Mesenchymal stem cell (in vitro differentiated cells and primary cell): ENCODE results near the gene SYNE1.
"Not testable (repeated sequence)": the region's sequence is repeated elsewhere in the genome, so short reads cannot be mapped to it uniquely, and the experiment has no call there.

Experiments
- DNase-seq: peaks from one replicate; pipeline ENCODE4 v3.0.0-alpha.2; 2013
- H2AFZ ChIP-seq: one replicate; pipeline ENCODE4 v1.6.1; 2013; ENCODE audit warnings: low read depth, mild to moderate bottlenecking, control low read depth, inconsistent platforms, low read length, moderate library complexity
- H2AK5ac ChIP-seq: 2 replicates; pipeline ENCODE4 v1.6.1; 2013; ENCODE audit warnings: low read length, moderate library complexity, mild to moderate bottlenecking, inconsistent platforms; ENCODE audit not compliant: severe bottlenecking
- H2BK120ac ChIP-seq: one replicate; pipeline ENCODE4 v1.6.1; 2013; ENCODE audit warnings: low read depth, mild to moderate bottlenecking, inconsistent platforms, low read length, moderate library complexity
- H2BK12ac ChIP-seq, 2 experiments: one replicate each; pipeline ENCODE4 v1.6.1; 2013; ENCODE audit warnings: inconsistent platforms in 2 of 2, low read length in 2 of 2, mild to moderate bottlenecking in 2 of 2, moderate library complexity in 2 of 2, control low read depth in 1 of 2
- H2BK15ac ChIP-seq: one replicate; pipeline ENCODE4 v1.6.1; 2013; ENCODE audit warnings: mild to moderate bottlenecking, low read depth, inconsistent platforms; ENCODE audit not compliant: poor library complexity, severe bottlenecking
- H2BK5ac ChIP-seq: 2 replicates; pipeline ENCODE4 v1.6.1; 2013; ENCODE audit warnings: low read depth, mild to moderate bottlenecking, low read length, control low read depth, inconsistent platforms; ENCODE audit not compliant: poor library complexity, severe bottlenecking
- H3K14ac ChIP-seq, 2 experiments: one replicate each; pipeline ENCODE4 v1.6.1; 2013; ENCODE audit warnings: inconsistent platforms in 2 of 2, low read length in 2 of 2, control low read depth in 1 of 2, mild to moderate bottlenecking in 1 of 2, moderate library complexity in 1 of 2
- H3K18ac ChIP-seq, 2 experiments: one replicate each; pipeline ENCODE4 v1.6.1; 2013; ENCODE audit warnings: inconsistent platforms in 2 of 2, low read length in 2 of 2, control low read depth in 1 of 2, low read depth in 1 of 2, mild to moderate bottlenecking in 1 of 2
- H3K23ac ChIP-seq, 2 experiments: one replicate each; pipeline ENCODE4 v1.6.1; 2013; ENCODE audit warnings: inconsistent platforms in 2 of 2, low read length in 2 of 2, mild to moderate bottlenecking in 2 of 2, moderate library complexity in 2 of 2, control low read depth in 1 of 2
- H3K27ac ChIP-seq: 2 replicates; pipeline ENCODE4 v1.5.1; 2013; ENCODE audit warnings: mild to moderate bottlenecking, moderate library complexity, low read length, control low read depth, inconsistent platforms; ENCODE audit not compliant: poor library complexity, severe bottlenecking
- H3K27me3 ChIP-seq, 2 experiments: 2 replicates each; pipeline versions ENCODE4 v1.6.1 to v1.7.0; 2013; ENCODE audit warnings: low read length in 2 of 2, mild to moderate bottlenecking in 2 of 2, moderate library complexity in 2 of 2, control low read depth in 1 of 2, inconsistent platforms in 1 of 2; ENCODE audit not compliant: control insufficient read depth in 1 of 2, insufficient read depth in 1 of 2
- H3K36me3 ChIP-seq, 2 experiments: 2 replicates each; pipeline versions ENCODE4 v1.6.1 to v1.7.0; 2013; ENCODE audit warnings: low read length in 2 of 2, control low read depth in 1 of 2, inconsistent platforms in 1 of 2, low read depth in 1 of 2, mild to moderate bottlenecking in 1 of 2; ENCODE audit not compliant: insufficient read depth in 2 of 2, control insufficient read depth in 1 of 2
- H3K4ac ChIP-seq, 2 experiments: one replicate each; pipeline ENCODE4 v1.6.1; 2013; ENCODE audit warnings: inconsistent platforms in 2 of 2, low read length in 2 of 2, mild to moderate bottlenecking in 2 of 2, moderate library complexity in 2 of 2, control low read depth in 1 of 2, low read depth in 1 of 2
- H3K4me1 ChIP-seq: 2 replicates; pipeline ENCODE4 v1.6.1; 2013; ENCODE audit warnings: low read depth, low read length, control low read depth; ENCODE audit not compliant: control insufficient read depth, insufficient read depth
- H3K4me2 ChIP-seq: 2 replicates; pipeline ENCODE4 v1.6.1; 2013; ENCODE audit warnings: low read length, mild to moderate bottlenecking, inconsistent platforms; ENCODE audit not compliant: poor library complexity, severe bottlenecking
- H3K4me3 ChIP-seq, 2 experiments: 2 replicates each; pipeline versions ENCODE4 v1.5.1 to v1.7.0; 2013; ENCODE audit warnings: low read length in 2 of 2, mild to moderate bottlenecking in 2 of 2, control low read depth in 1 of 2, low read depth in 1 of 2; ENCODE audit not compliant: insufficient read depth in 1 of 2
- H3K79me1 ChIP-seq: replicated peaks from 2 replicates; pipeline ENCODE4 v1.6.1; 2013; ENCODE audit warnings: mild to moderate bottlenecking, control low read depth, low read length, inconsistent platforms; ENCODE audit not compliant: poor library complexity, severe bottlenecking
- H3K9ac ChIP-seq: 2 replicates; pipeline ENCODE4 v1.7.0; 2013; ENCODE audit warnings: mild to moderate bottlenecking, low read length, moderate library complexity
- H3K9me3 ChIP-seq: 2 replicates; pipeline ENCODE4 v1.7.0; 2013; ENCODE audit warnings: mild to moderate bottlenecking, low read length; ENCODE audit not compliant: control insufficient read depth
- H4K8ac ChIP-seq: one replicate; pipeline ENCODE4 v1.6.1; 2013; ENCODE audit warnings: inconsistent platforms, mild to moderate bottlenecking, low read length, moderate library complexity
- H4K91ac ChIP-seq: one replicate; pipeline ENCODE4 v1.6.1; 2013; ENCODE audit warnings: mild to moderate bottlenecking, low read length, inconsistent platforms
- WGBS: methylation state at CpG from one replicate; pipeline ENCODE4 v1.1.7; 2013; ENCODE audit warnings: mixed read lengths; 5-methylcytosine and 5-hydroxymethylcytosine counted together

SYNE1 gene

DNA sequence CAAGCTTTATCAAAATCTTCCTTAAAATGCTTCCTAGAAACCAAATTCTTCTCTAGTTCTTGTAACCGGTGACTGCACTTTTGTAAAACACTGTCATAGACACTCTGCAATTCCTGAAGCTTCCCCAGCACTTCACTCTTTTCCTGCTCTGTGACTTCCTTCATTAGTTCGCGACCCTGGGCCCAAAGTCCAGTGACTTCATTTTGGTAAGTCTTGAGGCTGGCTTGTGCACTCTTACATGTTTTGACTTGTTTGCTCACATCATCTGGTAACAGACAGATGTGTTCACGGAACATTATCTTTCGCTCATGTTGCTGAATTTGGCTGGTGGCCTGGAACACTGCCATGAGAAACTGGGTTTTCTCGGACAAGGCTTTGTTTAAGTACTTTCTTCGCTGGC lies 306.2 kb downstream of the SYNE1 start:
- Histone ChIP-seq H3K9me3 (no peaks in the 10 kb centered on the region), H3K4me1 (no peaks in the 10 kb centered on the region), H3K79me1 (peaks cover 16% of the 10 kb centered on the region), H2BK5ac (no peak overlapping the region), H2BK12ac (no peak overlapping the region), H3K4ac (no peak overlapping the region), H3K36me3 (peaks cover 28 to 78% of the 10 kb centered on the region in 2 experiments), H2BK15ac (no peak overlapping the region), H3K27me3 (no peaks in the 10 kb centered on the region), H3K27ac (no peak overlapping the region), H4K91ac (no peak overlapping the region), H3K18ac (no peak overlapping the region), H2BK120ac (no peak overlapping the region), H2AFZ (no peak overlapping the region), H3K14ac (no peak overlapping the region), H4K8ac (no peak overlapping the region), H3K4me2 (no peak overlapping the region), H3K9ac (no peak overlapping the region), H3K23ac (no peak overlapping the region), H3K4me3 (no peak overlapping the region), H2AK5ac (no peak overlapping the region)
- WGBS = 97% methylated on average over 7 of the region's 7 CpGs
- no peak for DNase-seq

DNA sequence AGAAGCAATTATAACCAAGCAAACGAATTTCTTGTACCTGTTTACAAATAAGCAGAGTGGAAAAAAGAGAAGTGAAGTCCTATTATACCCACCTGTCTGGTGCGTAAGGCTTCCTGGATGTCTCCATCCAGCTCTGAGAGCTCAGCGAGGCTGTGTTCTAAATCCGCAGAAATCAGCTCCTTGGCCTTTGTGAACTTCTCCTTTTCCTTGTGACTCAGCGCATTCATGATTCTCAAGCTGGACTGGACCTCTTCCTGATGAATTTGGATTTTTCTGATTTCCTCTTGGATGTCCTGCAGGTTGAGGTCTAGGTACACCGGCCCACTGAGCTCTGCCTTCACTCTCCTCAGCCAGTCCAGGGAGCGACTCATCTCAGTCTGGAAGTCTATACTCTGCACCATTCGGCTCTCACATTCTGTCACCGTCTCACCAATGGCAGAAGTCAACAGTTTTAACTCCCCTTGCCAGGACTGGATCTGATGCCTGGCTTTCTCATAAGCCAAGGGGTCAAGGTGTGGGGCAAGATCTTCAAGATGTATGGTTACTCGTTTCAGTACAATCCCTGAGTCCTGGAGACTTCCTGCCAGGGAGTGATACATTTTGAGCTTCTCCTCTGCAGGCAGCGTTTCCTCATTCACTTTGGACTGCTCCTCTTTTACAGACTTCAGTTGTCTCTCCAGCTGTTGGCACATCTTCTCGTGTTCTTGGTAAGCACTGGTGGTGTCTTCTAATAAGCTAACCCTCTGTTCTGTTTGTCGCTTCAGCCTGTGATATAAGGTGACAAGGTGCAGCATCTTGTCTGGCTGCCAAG lies 307.3 kb downstream of the SYNE1 start:
- Histone ChIP-seq H2AK5ac (no peak overlapping the region), H3K9me3 (no peaks in the 10 kb centered on the region), H3K4me3 (no peak overlapping the region), H3K27ac (no peak overlapping the region), H2BK120ac (no peak overlapping the region), H3K23ac (no peak overlapping the region), H2BK12ac (no peak overlapping the region), H3K18ac (no peak overlapping the region), H4K8ac (no peak overlapping the region), H3K36me3 (peaks cover 30 to 80% of the 10 kb centered on the region in 2 experiments), H3K27me3 (no peaks in the 10 kb centered on the region), H2AFZ (no peak overlapping the region), H3K4me1 (no peaks in the 10 kb centered on the region), H2BK5ac (no peak overlapping the region), H3K14ac (peak overlapping the region in 1 of 2 experiments; percentile 45), H4K91ac (no peak overlapping the region), H3K79me1 (peaks cover 16% of the 10 kb centered on the region), H3K4ac (no peak overlapping the region), H3K4me2 (no peak overlapping the region), H2BK15ac (no peak overlapping the region), H3K9ac (no peak overlapping the region)
- WGBS = 96% methylated on average over 13 of the region's 13 CpGs
- DNase-seq = no peak

DNA sequence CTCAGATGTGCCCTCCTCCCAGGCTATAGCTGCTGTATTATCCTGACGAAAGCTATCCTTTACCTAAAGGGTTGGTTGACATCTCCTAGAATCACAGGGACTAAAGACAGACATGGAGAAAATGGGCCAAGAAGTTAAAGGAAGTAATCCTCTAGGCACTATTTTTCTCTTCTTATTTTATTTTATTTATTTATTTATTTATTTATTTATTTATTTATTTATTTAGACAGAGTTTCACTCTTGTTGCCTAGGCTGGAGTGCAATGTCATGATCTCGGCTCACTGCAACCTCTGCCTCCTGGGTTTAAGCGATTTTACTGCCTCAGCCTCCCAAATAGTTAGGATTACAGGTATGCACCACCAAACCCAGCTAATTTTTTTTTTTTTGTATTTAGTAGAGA lies 309.0 kb downstream of the SYNE1 start:
- WGBS = 100% methylated on average over 2 of the region's 3 CpGs
- H3K4me2 ChIP-seq = not testable (repeated sequence)

DNA sequence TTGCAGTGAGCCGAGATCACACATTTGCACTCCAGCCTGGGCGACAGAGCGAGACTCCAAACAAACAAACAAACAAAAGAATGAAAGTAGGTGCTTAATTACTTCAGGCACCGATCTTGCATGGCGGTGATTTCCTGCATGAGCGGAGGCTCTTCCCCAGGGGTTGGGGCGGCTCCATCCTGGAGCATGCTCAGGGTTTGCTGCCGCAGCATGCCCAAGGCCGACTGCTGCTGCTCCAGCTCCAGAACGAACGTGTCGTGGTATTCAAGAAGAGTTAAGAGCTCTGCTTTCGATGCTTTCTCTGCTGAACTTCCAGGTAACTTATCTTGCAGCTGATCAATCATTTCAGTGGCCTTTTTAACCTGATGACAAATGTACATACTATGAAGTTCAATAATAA lies 313.8 kb downstream of the SYNE1 start:
- Histone ChIP-seq H3K4ac (no peak overlapping the region), H2BK12ac (no peak overlapping the region), H3K9ac (no peak overlapping the region), H2AFZ (no peak overlapping the region), H3K27me3 (no peaks in the 10 kb centered on the region), H3K36me3 (peaks cover 20 to 90% of the 10 kb centered on the region in 2 experiments), H2AK5ac (no peak overlapping the region), H3K4me3 (no peak overlapping the region), H3K9me3 (no peaks in the 10 kb centered on the region), H3K79me1 (peaks cover 6% of the 10 kb centered on the region), H2BK15ac (no peak overlapping the region), H4K8ac (no peak overlapping the region), H3K4me2 (no peak overlapping the region), H3K27ac (no peak overlapping the region), H3K23ac (no peak overlapping the region), H4K91ac (no peak overlapping the region), H2BK5ac (no peak overlapping the region), H2BK120ac (no peak overlapping the region), H3K4me1 (no peaks in the 10 kb centered on the region), H3K14ac (no peak overlapping the region), H3K18ac (no peak overlapping the region)
- DNase-seq = no peak
- WGBS = 94% methylated on average over 12 of the region's 13 CpGs

More for the DNA sequence above, 309.0 kb downstream of the SYNE1 start:
- H3K27me3 ChIP-seq, H2AFZ ChIP-seq, H2BK5ac ChIP-seq, H2BK12ac ChIP-seq, H3K18ac ChIP-seq, H2AK5ac ChIP-seq, H3K4me3 ChIP-seq, H3K9ac ChIP-seq, H3K14ac ChIP-seq, H3K4me1 ChIP-seq, H3K4ac ChIP-seq, H2BK120ac ChIP-seq, H3K27ac ChIP-seq, DNase-seq, H4K8ac ChIP-seq, H3K9me3 ChIP-seq, H3K23ac ChIP-seq, H4K91ac ChIP-seq, H2BK15ac ChIP-seq: not testable (repeated sequence)
- Histone ChIP-seq H3K79me1 (peaks cover 14% of the 10 kb centered on the region), H3K36me3 (peaks cover 36 to 79% of the 10 kb centered on the region in 2 experiments)
